ENCODE measurements around the gene TUFT1.

The TUFT1 gene

GRCh38 chr1:151510957-151511635 is 29.0 kb upstream of the TUFT1 start, which contains the start of gene CGN:
Gene CGN, plus strand, starts transcription at chr1:151511387. Its CDS starts 7,133 bp downstream, at chr1:151518520.
- peak; percentile 96 for DNase-seq (ENCODE audit: extremely low spot score)
- TF ChIP-seq L3MBTL2 (conservative IDR thresholded peaks at IDR 0.05) (peak; percentile 53), SUZ12 (IDR thresholded peaks at IDR 0.05) (no peak)
- CTCF ChIA-PET = interaction anchor here (0.6 to 1.7 kb wide), 5 partner anchors 9 to 1239 kb away, joined by 3 to 5 read pairs (median 3); partner anchors contain the start of gene TUFT1
- POLR2A ChIA-PET = interaction anchor here (0.5 to 2.6 kb wide), 27 partner anchors 8 to 291 kb away, joined by 3 to 22 read pairs (median 3); partner anchors contain the start of genes POGZ, PSMB4, SELENBP1 and TUFT1

DNA sequence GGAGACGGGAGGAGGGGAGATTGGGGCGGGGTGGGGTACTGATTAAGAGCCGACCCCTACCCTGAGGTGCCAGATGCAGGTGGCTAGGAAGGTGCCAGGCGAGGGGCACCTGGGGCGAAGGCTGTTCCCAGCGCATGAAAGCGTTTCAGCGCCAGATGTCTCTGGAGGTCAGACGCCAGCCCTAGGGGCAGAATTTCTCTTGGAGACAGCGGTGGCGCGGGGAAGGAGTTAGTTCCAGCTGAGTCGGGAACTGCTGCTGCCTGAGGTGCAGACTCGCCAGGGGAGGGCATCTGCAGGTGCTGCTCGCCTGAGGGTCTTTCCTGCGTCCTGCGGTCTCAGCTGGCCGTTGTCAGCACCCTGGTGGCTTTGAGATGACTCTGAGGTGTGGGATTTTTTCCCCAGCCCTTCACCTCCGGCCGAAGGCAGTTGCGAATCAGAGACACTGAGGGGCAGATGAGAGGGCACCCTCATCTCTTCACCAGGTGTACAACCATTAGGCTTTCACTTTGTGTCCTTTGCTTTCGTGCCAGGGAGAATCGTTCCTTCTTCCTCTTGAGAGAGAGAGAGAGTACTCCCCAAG is 28.4 kb upstream of the TUFT1 start:
- POLR2A ChIA-PET = interaction anchor here (0.5 to 2.6 kb wide), 27 partner anchors 8 to 290 kb away, joined by 3 to 22 read pairs (median 3); partner anchors contain the start of genes POGZ, PSMB4, SELENBP1 and TUFT1
- DNase-seq (ENCODE audit: extremely low spot score) = peak; percentile 69
- TF ChIP-seq L3MBTL2 (conservative IDR thresholded peaks at IDR 0.05) (peak; percentile 3; the same call in 1 of the 2 replicates), FOXM1 (IDR thresholded peaks at IDR 0.05; ENCODE audit: borderline replicate concordance) (no peak), ELF4 (IDR thresholded peaks at IDR 0.05) (no peak)
- CTCF ChIA-PET = interaction anchor here (0.6 to 1.7 kb wide), 2 partner anchors 67 to 1240 kb away, joined by 4 to 5 read pairs; no protein-coding TSS in a partner anchor

DNA sequence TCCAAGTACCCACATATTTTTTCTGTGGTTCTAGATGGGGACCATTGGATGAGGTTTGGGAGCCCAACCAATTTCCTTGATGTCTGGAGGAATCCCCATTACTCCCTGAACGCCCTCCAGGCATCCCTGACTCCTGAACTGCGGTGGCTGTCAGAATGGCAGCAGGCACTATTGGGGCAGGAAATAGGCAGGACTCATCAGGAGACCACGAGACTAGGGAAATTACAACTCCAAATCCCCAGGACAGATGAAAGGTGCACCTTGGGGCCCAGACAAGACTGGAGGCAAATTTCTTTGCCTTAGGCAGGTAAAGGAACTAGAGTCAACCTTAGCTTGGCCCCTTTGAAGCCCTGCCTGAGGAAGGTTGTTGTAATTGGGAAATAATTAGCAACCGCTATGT is 27.8 kb upstream of the TUFT1 start:
- POLR2A ChIA-PET = interaction anchor here (1.1 to 2.6 kb wide), 7 partner anchors 9 to 290 kb away, joined by 3 to 11 read pairs (median 3); partner anchors contain the start of genes PSMB4 and ZNF687
- DNase-seq (ENCODE audit: extremely low spot score) = no peak
- TF ChIP-seq ELF4 (IDR thresholded peaks at IDR 0.05) (no peak), FOXA1 (IDR thresholded peaks at IDR 0.05) (no peak), LEF1 (IDR thresholded peaks at IDR 0.05; ENCODE audit: borderline replicate concordance) (no peak), TARDBP (IDR thresholded peaks at IDR 0.05) (no peak), ZNF384 (IDR thresholded peaks at IDR 0.05) (no peak), ARNT (IDR thresholded peaks at IDR 0.05) (no peak), SP1 (IDR thresholded peaks at IDR 0.05) (no peak), L3MBTL2 (conservative IDR thresholded peaks at IDR 0.05) (no peak), BHLHE40 (IDR thresholded peaks at IDR 0.05; ENCODE audit: borderline replicate concordance) (no peak), CTBP1 (IDR thresholded peaks at IDR 0.05; ENCODE audit: borderline replicate concordance) (no peak), FOXK2 (IDR thresholded peaks at IDR 0.05) (no peak), SUZ12 (IDR thresholded peaks at IDR 0.05) (no peak), HDGF (IDR thresholded peaks at IDR 0.05; ENCODE audit: borderline replicate concordance) (no peak), FOXM1 (IDR thresholded peaks at IDR 0.05; ENCODE audit: borderline replicate concordance) (no peak), NFRKB (IDR thresholded peaks at IDR 0.05) (no peak)
- TF ChIP-seq, protein P1, sequence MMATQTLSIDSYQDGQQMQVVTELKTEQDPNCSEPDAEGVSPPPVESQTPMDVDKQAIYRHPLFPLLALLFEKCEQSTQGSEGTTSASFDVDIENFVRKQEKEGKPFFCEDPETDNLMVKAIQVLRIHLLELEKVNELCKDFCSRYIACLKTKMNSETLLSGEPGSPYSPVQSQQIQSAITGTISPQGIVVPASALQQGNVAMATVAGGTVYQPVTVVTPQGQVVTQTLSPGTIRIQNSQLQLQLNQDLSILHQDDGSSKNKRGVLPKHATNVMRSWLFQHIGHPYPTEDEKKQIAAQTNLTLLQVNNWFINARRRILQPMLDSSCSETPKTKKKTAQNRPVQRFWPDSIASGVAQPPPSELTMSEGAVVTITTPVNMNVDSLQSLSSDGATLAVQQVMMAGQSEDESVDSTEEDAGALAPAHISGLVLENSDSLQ (IDR thresholded peaks at IDR 0.05) = no peak
- CTCF ChIA-PET = interaction anchor here (1.7 kb wide), 1 partner anchor 68 kb away, joined by 5 read pairs; no protein-coding TSS in a partner anchor

DNA sequence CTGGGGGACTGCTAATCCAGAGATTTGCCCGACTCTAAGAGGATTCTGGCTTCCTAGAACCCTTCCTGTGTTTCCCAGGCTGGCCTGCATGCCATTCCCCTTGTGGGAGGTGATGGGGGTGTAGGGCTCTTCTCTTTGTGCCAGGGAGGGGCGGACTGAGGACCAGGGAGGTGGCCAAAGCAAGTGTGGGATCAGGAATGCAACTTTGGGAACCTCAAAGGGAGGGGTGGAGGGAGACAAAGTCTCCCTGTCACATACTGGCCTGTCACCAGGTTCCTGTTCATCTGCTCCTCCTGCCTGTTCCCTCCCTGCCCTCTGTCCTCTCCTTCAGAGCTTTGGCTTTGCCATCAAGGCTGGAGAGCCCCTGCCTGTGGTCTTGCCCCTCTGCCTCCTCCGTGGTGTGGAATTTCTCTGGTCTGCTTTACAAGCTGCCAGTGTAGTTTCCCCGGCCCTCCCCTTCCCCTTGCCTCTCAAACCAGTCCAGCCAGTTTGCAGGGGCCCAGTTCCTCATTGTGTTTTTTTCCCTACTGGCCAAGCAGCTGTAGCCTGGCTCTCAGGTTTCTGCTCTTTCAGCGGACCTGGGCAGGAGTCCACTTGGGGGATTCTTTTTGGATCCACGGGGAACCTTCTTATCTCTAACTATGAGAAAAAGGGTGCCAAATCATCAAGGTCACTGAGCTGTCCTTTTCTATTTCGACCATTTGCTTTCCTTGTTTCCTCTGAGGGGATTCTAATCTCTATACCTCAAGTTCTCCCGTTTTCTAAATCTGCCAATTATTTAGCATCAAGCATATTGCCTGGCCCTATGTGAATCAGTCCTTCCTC is 27.1 kb upstream of the TUFT1 start:
- TF ChIP-seq LEF1 (IDR thresholded peaks at IDR 0.05; ENCODE audit: borderline replicate concordance) (no peak), FOXM1 (IDR thresholded peaks at IDR 0.05; ENCODE audit: borderline replicate concordance) (no peak), CTBP1 (IDR thresholded peaks at IDR 0.05; ENCODE audit: borderline replicate concordance) (no peak), L3MBTL2 (conservative IDR thresholded peaks at IDR 0.05) (no peak), NFRKB (IDR thresholded peaks at IDR 0.05) (no peak), FOXA1 (IDR thresholded peaks at IDR 0.05) (no peak), ELF4 (IDR thresholded peaks at IDR 0.05) (no peak), TARDBP (IDR thresholded peaks at IDR 0.05) (no peak), ARNT (IDR thresholded peaks at IDR 0.05) (no peak), BHLHE40 (IDR thresholded peaks at IDR 0.05; ENCODE audit: borderline replicate concordance) (no peak)
- TF ChIP-seq, protein P1 (IDR thresholded peaks at IDR 0.05) = no peak
- ChIA-PET CTCF (interaction anchor here (0.6 kb wide), 1 partner anchor 52 kb away, joined by 3 read pairs; no protein-coding TSS in a partner anchor), POLR2A (interaction anchor here (1.4 kb wide), 1 partner anchor 231 kb away, joined by 3 read pairs; the partner anchor contains the start of gene ZNF687)
- DNase-seq (ENCODE audit: extremely low spot score) = no peak

- POLR2A ChIA-PET = interaction anchor here (1.4 kb wide), 1 partner anchor 232 kb away, joined by 3 read pairs; the partner anchor contains the start of gene ZNF687
- DNase-seq (ENCODE audit: extremely low spot score) = no peak
Observed at GRCh38 chr1:151513626-151514121, 26.4 kb upstream of the TUFT1 start.

More at GRCh38 chr1:151513626-151514121, 26.4 kb upstream of the TUFT1 start:
- TF ChIP-seq SP1 (IDR thresholded peaks at IDR 0.05) (no peak), L3MBTL2 (conservative IDR thresholded peaks at IDR 0.05) (no peak), ELF4 (IDR thresholded peaks at IDR 0.05) (no peak), FOXM1 (IDR thresholded peaks at IDR 0.05; ENCODE audit: borderline replicate concordance) (no peak), SUZ12 (IDR thresholded peaks at IDR 0.05) (no peak), BHLHE40 (IDR thresholded peaks at IDR 0.05; ENCODE audit: borderline replicate concordance) (no peak), ARNT (IDR thresholded peaks at IDR 0.05) (no peak), NFRKB (IDR thresholded peaks at IDR 0.05) (no peak), LEF1 (IDR thresholded peaks at IDR 0.05; ENCODE audit: borderline replicate concordance) (no peak), FOXK2 (IDR thresholded peaks at IDR 0.05) (no peak), ZNF384 (IDR thresholded peaks at IDR 0.05) (no peak), TARDBP (IDR thresholded peaks at IDR 0.05) (no peak), HDGF (IDR thresholded peaks at IDR 0.05; ENCODE audit: borderline replicate concordance) (no peak), FOXA1 (IDR thresholded peaks at IDR 0.05) (no peak), CTBP1 (IDR thresholded peaks at IDR 0.05; ENCODE audit: borderline replicate concordance) (no peak)
- TF ChIP-seq, protein P1 (IDR thresholded peaks at IDR 0.05) = no peak
- CTCF ChIA-PET = interaction anchor here (0.6 kb wide), 1 partner anchor 53 kb away, joined by 3 read pairs; no protein-coding TSS in a partner anchor
